Measurements from ENCODE around the gene SDK1.

Gene SDK1

DNA sequence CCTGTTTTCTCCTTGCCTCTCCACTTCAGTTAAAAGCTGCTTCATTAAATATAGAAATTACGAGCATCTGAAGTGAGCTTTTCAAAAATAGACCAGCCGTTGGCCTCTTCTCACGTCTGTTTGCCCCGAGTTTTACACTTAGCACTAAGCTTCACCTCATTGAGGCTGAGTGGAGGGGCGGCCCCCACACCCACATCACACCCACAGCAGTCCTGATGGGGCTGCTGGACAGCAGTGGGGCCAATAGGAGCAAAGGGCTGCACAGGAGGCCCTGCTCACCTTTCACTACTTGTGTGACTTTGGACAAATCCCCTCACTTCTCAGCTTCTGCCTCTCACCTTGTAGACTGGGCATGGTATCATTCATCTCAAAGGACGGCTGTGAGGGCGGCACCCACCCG, 677.8 kb downstream of the SDK1 start:
- TF ChIP-seq, protein P1, sequence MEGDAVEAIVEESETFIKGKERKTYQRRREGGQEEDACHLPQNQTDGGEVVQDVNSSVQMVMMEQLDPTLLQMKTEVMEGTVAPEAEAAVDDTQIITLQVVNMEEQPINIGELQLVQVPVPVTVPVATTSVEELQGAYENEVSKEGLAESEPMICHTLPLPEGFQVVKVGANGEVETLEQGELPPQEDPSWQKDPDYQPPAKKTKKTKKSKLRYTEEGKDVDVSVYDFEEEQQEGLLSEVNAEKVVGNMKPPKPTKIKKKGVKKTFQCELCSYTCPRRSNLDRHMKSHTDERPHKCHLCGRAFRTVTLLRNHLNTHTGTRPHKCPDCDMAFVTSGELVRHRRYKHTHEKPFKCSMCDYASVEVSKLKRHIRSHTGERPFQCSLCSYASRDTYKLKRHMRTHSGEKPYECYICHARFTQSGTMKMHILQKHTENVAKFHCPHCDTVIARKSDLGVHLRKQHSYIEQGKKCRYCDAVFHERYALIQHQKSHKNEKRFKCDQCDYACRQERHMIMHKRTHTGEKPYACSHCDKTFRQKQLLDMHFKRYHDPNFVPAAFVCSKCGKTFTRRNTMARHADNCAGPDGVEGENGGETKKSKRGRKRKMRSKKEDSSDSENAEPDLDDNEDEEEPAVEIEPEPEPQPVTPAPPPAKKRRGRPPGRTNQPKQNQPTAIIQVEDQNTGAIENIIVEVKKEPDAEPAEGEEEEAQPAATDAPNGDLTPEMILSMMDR (IDR thresholded peaks at IDR 0.05; ENCODE audit: extremely low read depth, insufficient read depth, missing control alignments) = no peak
- in situ Hi-C loops (cut with MboI; ENCODE audit: low pct_unique_long_range_greater_than_20kb, low sequenced_read_pairs, unreplicated experiment) = no loop called here
- DNase-seq (ENCODE audit: low spot score) = no peak

DNA sequence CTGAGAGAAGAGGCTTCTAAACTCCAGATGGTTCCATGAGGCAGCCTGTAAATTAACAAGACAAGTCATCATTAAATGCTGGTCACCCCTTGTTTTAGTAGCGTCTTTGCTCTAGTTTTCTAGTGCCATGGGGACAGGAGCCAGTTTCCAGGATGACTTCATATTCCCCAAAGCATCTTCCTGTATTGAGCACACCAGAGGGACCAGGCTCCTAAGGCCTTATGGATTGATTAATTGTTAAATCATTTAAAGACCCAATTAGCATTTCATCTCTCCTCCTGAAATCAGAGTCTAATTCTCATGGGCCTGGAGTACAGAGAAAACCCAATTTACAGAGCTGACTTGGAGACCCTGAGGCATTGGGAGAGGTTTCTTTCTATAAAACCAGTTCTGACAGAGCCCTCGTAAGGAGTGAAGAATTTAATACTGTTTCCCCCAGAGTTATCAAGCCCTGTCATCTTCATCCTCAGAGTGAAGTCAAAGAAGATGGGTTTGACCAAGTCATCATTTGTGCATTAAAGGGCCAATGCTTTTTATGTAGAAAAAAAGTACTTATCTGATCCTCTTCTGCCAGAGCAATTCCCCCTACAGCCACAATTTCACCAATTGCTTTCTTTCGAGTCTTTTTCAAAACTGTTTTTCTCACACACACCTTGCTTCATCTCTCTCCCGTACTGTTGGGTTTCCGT, 678.7 kb downstream of the SDK1 start:
- in situ Hi-C loops (cut with MboI; ENCODE audit: low pct_unique_long_range_greater_than_20kb, low sequenced_read_pairs, unreplicated experiment) = no loop called here
- DNase-seq (ENCODE audit: low spot score) = no peak
- TF ChIP-seq, protein P1 (IDR thresholded peaks at IDR 0.05; ENCODE audit: extremely low read depth, insufficient read depth, missing control alignments) = no peak

DNA sequence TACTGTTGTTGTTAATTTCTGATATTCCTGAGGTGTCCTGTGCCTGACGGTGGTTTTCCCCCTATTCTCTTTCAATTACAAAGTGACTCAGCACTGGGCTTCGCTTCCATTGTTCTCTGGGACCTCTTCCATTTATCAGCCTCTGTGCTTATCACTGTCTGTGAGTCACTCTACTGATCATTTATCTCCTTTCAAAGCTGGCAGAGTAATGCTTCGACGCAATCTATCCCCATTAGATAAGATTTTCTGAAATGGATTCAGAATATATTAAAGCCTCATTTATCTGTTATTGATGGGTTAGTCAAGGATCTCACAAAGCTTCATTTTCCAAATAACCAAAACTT, 679.2 kb downstream of the SDK1 start:
- TF ChIP-seq, protein P1 (IDR thresholded peaks at IDR 0.05; ENCODE audit: extremely low read depth, insufficient read depth, missing control alignments) = no peak
- in situ Hi-C loops (cut with MboI; ENCODE audit: low pct_unique_long_range_greater_than_20kb, low sequenced_read_pairs, unreplicated experiment) = no loop called here
- DNase-seq (ENCODE audit: low spot score) = no peak

DNA sequence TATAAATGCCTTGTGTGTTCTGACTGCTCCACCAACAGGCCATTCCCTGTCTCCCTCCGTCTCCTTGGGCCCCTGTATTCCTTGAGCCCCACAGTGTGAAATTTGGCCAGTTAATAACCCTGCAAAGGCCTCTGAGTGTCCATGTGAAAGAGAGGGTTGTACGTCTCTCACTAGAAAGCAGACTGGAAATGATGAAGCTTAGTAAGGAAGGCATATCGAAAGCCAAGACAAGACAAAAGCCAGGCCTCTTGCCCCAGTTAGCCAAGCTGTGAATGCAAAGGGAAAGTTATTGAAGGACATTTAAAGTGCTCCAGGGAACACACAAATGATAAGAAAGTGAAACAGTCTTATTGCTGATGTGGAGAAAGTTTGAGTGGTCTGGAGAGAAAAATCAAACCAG, 680.2 kb downstream of the SDK1 start:
- in situ Hi-C loops (cut with MboI; ENCODE audit: low pct_unique_long_range_greater_than_20kb, low sequenced_read_pairs, unreplicated experiment) = no loop called here
- TF ChIP-seq, protein P1 (IDR thresholded peaks at IDR 0.05; ENCODE audit: extremely low read depth, insufficient read depth, missing control alignments) = no peak
- no peak for DNase-seq (ENCODE audit: low spot score)

DNA sequence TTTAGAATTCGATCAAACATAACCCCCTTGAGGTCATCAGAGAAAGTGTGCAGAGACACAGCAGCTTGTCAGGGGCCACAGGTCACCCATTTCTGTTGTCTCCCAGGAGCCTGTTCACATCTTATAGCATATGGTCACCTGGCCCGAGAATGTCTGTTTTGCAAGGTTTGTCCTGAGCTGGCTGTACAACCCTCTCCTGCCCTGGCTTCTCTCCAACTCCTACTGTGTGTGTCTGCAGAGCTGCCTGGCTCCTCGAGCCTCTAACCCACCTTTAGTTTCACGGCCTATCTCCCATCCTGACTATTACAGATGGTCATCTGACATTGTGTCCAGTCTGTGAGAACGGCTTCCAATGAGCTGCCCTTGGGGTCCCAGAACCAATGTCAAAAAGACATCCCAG, 683.4 kb downstream of the SDK1 start:
- TF ChIP-seq, protein P1 (IDR thresholded peaks at IDR 0.05; ENCODE audit: extremely low read depth, insufficient read depth, missing control alignments) = no peak
- DNase-seq (ENCODE audit: low spot score) = no peak
- in situ Hi-C loops (cut with MboI; ENCODE audit: low pct_unique_long_range_greater_than_20kb, low sequenced_read_pairs, unreplicated experiment) = no loop called here

DNA sequence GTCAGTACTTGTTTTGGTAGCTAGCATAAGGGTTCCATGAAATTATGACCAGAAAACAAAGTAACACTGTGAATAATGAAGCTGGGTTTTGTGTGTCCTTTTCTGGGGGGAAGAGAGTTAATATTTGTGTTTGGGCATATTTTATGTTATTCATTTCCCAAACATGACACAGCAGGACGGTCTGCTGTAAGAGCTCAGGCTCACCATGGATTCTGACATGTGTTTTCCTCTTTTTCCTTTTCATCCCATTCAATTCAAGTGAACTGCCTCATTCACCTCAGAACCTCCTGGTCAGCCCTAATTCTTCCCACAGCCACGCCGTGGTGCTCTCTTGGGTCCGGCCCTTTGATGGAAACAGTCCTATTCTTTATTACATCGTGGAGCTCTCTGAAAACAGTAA, 685.9 kb downstream of the SDK1 start:
- in situ Hi-C loops (cut with MboI; ENCODE audit: low pct_unique_long_range_greater_than_20kb, low sequenced_read_pairs, unreplicated experiment) = no loop called here
- DNase-seq (ENCODE audit: low spot score) = no peak
- TF ChIP-seq, protein P1 (IDR thresholded peaks at IDR 0.05; ENCODE audit: extremely low read depth, insufficient read depth, missing control alignments) = no peak
